ENCODE data around the gene PDE8B.

PDE8B gene

DNA sequence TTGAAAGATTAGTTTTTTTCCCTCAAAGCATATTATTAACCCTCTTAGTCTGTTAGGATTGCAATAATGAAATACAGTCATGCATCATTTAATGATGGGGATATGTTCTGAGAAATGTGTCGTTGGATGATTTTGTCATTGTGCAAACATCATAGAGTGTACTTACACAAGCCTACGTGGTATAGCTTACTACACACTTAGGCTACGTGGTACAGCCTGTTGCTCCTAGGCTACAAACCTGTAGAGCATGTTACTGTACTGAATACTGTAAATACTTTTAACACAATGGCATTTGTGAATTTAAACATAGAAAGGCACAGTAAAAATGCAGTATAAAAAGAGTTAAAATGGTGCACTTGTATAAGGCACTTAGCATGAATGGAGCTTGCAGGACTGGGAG lies 132.7 kb downstream of the PDE8B start:
- TF ChIP-seq, protein P1, sequence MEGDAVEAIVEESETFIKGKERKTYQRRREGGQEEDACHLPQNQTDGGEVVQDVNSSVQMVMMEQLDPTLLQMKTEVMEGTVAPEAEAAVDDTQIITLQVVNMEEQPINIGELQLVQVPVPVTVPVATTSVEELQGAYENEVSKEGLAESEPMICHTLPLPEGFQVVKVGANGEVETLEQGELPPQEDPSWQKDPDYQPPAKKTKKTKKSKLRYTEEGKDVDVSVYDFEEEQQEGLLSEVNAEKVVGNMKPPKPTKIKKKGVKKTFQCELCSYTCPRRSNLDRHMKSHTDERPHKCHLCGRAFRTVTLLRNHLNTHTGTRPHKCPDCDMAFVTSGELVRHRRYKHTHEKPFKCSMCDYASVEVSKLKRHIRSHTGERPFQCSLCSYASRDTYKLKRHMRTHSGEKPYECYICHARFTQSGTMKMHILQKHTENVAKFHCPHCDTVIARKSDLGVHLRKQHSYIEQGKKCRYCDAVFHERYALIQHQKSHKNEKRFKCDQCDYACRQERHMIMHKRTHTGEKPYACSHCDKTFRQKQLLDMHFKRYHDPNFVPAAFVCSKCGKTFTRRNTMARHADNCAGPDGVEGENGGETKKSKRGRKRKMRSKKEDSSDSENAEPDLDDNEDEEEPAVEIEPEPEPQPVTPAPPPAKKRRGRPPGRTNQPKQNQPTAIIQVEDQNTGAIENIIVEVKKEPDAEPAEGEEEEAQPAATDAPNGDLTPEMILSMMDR (IDR thresholded peaks at IDR 0.05; ENCODE audit: low read length): no peak
- TF ChIP-seq EZH2 (IDR thresholded peaks at IDR 0.05; ENCODE audit: borderline replicate concordance, low read length): no peak
- H3K79me2 ChIP-seq (ENCODE audit: insufficient read depth, low read length): no peaks in the 10 kb centered on the region
- no peak overlapping the region for H3K27ac ChIP-seq (ENCODE audit: low read depth, low read length, poor library complexity, severe bottlenecking)
- H3K36me3 ChIP-seq (ENCODE audit: insufficient read depth, low read length): no peaks in the 10 kb centered on the region
- H3K9me3 ChIP-seq (ENCODE audit: low read length): no peaks in the 10 kb centered on the region
- no peaks in the 10 kb centered on the region; the same call in 1 of the 2 replicates for H3K27me3 ChIP-seq (ENCODE audit: insufficient read depth, low read length)
- no peaks in the 10 kb centered on the region for H3F3A ChIP-seq (ENCODE audit: insufficient read depth, low read length)
- H4K20me1 ChIP-seq (ENCODE audit: insufficient read depth, low read length): no peaks in the 10 kb centered on the region
- H3K4me3 ChIP-seq (ENCODE audit: low read depth, low read length, poor library complexity, severe bottlenecking): no peak overlapping the region
- no peak overlapping the region for H3K4me2 ChIP-seq (ENCODE audit: low read length)
- H3K9ac ChIP-seq (ENCODE audit: low read length): no peak overlapping the region
- H2AFZ ChIP-seq (ENCODE audit: low read length): no peak overlapping the region
- H3K9me2 ChIP-seq (ENCODE audit: low read depth, low read length): no peaks in the 10 kb centered on the region
- no peaks in the 10 kb centered on the region for H3K4me1 ChIP-seq (ENCODE audit: insufficient read depth, low read length, severe bottlenecking)

DNA sequence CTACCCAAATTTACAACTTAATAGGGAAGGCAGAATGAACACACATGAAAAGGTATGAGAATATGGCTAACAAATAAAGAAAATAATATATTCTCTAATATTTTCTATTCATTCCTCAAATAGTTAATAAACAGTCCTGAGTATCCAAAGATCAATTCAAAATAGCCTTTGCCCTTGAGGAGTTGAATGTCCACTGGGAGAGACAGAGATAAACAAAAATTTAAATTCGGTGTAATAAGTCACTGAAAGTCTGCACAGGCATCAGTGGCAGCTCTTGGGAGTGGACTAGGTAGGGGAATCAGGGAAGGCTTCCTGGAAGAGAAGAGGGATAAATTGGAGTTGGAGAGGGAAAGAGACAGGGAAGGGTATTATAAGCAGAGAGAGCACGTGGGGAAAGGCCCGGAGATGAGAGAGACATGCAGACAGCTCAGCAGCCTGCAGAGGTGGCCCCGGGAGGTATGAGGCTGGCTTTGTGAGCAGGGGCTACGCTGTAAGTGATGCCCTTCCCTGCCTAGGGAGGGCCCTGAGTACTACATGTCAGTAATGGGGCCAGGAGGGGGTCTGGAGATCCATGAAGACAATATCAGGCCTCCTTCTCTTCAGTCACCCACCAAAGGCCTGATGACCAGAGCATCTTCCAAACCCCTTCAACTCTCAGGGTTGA lies 137.1 kb downstream of the PDE8B start:
- no peak overlapping the region for H2AFZ ChIP-seq (ENCODE audit: low read length)
- no peak overlapping the region for H3K27ac ChIP-seq (ENCODE audit: low read depth, low read length, poor library complexity, severe bottlenecking)
- H3K9me2 ChIP-seq (ENCODE audit: low read depth, low read length): no peaks in the 10 kb centered on the region
- no peak overlapping the region for H3K9ac ChIP-seq (ENCODE audit: low read length)
- H3K4me2 ChIP-seq (ENCODE audit: low read length): no peak overlapping the region
- no peaks in the 10 kb centered on the region for H3K9me3 ChIP-seq (ENCODE audit: low read length)
- no peak overlapping the region for H3K4me3 ChIP-seq (ENCODE audit: low read depth, low read length, poor library complexity, severe bottlenecking)
- H3K79me2 ChIP-seq (ENCODE audit: insufficient read depth, low read length): no peaks in the 10 kb centered on the region
- H3K36me3 ChIP-seq (ENCODE audit: insufficient read depth, low read length): no peaks in the 10 kb centered on the region
- TF ChIP-seq EZH2 (IDR thresholded peaks at IDR 0.05; ENCODE audit: borderline replicate concordance, low read length): no peak
- TF ChIP-seq, protein P1 (IDR thresholded peaks at IDR 0.05; ENCODE audit: low read length): no peak
- H3K4me1 ChIP-seq (ENCODE audit: insufficient read depth, low read length, severe bottlenecking): no peaks in the 10 kb centered on the region
- no peaks in the 10 kb centered on the region for H4K20me1 ChIP-seq (ENCODE audit: insufficient read depth, low read length)
- no peaks in the 10 kb centered on the region for H3F3A ChIP-seq (ENCODE audit: insufficient read depth, low read length)
- H3K27me3 ChIP-seq (ENCODE audit: insufficient read depth, low read length): no peaks in the 10 kb centered on the region; the same call in 1 of the 2 replicates

DNA sequence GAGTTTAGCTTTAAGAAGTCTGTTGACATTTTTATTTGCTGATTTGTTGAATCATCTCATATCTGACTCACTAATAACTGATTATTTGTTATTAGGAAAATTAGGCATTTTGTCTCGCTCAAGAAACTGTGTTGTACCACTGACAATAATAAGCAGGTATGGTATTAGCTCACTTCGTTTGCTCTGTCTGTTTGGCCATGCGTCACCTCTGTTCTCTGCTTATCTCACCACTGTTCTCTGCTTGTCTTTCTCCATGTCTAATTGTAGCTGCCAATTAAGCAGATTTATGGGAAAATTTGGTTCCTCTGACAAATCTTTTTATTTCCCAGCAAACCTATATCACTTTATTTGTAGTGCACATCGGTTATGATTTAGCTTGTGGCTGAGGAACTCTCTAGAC lies 142.8 kb downstream of the PDE8B start:
- H3K27ac ChIP-seq (ENCODE audit: low read depth, low read length, poor library complexity, severe bottlenecking): no peak overlapping the region
- H3K79me2 ChIP-seq (ENCODE audit: insufficient read depth, low read length): no peaks in the 10 kb centered on the region
- H3K4me2 ChIP-seq (ENCODE audit: low read length): no peak overlapping the region
- no peaks in the 10 kb centered on the region for H4K20me1 ChIP-seq (ENCODE audit: insufficient read depth, low read length)
- H3K36me3 ChIP-seq (ENCODE audit: insufficient read depth, low read length): no peaks in the 10 kb centered on the region
- no peaks in the 10 kb centered on the region for H3K4me1 ChIP-seq (ENCODE audit: insufficient read depth, low read length, severe bottlenecking)
- no peak overlapping the region for H2AFZ ChIP-seq (ENCODE audit: low read length)
- H3K9me2 ChIP-seq (ENCODE audit: low read depth, low read length): no peaks in the 10 kb centered on the region
- H3K27me3 ChIP-seq (ENCODE audit: insufficient read depth, low read length): no peaks in the 10 kb centered on the region
- no peaks in the 10 kb centered on the region for H3K9me3 ChIP-seq (ENCODE audit: low read length)
- H3K4me3 ChIP-seq (ENCODE audit: low read depth, low read length, poor library complexity, severe bottlenecking): no peak overlapping the region
- no peak overlapping the region for H3K9ac ChIP-seq (ENCODE audit: low read length)
- TF ChIP-seq EZH2 (IDR thresholded peaks at IDR 0.05; ENCODE audit: borderline replicate concordance, low read length): no peak
- TF ChIP-seq, protein P1 (IDR thresholded peaks at IDR 0.05; ENCODE audit: low read length): no peak
- no peaks in the 10 kb centered on the region for H3F3A ChIP-seq (ENCODE audit: insufficient read depth, low read length)
